WTC11 (cell line): ENCODE results near the gene SRRM5. TPM values are rescaled to one million over a fixed set of nuclear protein-coding genes. Genes with fewer than 3 reads are reported as not detected.

Source experiments
- ATAC-seq: fragments of 200-7000 bp; cut with Tn5 transposase; 2 replicates; pipeline ENCODE4 v1.10.0; 2021; ENCODE audit warnings: mild to moderate bottlenecking, moderate library complexity
- CTCF ChIA-PET: fragments of 300-600 bp; sonication (Branson Sonifier 250); formaldehyde crosslinking; loops from one replicate; lab custom pipeline; 2021; ENCODE audit warnings: antibody characterized with exemption; lab: Charles Lee
- POLR2A ChIA-PET: fragments of 350-600 bp; sonication (Branson Sonifier 250); formaldehyde crosslinking; loops from one replicate; lab custom pipeline; 2021; ENCODE audit warnings: antibody characterized with exemption; lab: Charles Lee
- DNase-seq: peaks from one replicate; pipeline ENCODE4 v3.0.0; 2021; ENCODE audit warnings: low spot score
- H3K27ac Mint-ChIP-seq: 2 replicates; pipeline ENCODE4 v1.8.0; 2021; ENCODE audit warnings: mixed read lengths
- H3K27me3 Mint-ChIP-seq: 2 replicates; pipeline ENCODE4 v1.8.0; 2021; ENCODE audit warnings: low read depth, mild to moderate bottlenecking, moderate library complexity, mixed read lengths
- H3K36me3 Mint-ChIP-seq: 2 replicates; pipeline ENCODE4 v1.8.0; 2021; ENCODE audit warnings: mixed read lengths
- H3K4me1 Mint-ChIP-seq: 2 replicates; pipeline ENCODE4 v1.8.0; 2022; ENCODE audit warnings: mixed read lengths
- H3K4me3 Mint-ChIP-seq: 2 replicates; pipeline ENCODE4 v1.8.0; 2021; ENCODE audit warnings: mild to moderate bottlenecking, moderate library complexity, mixed read lengths
- H3K9me3 Mint-ChIP-seq: 2 replicates; pipeline ENCODE4 v1.8.0; 2021; ENCODE audit warnings: mixed read lengths
- AR ChIP-seq: fragments of 250-450 bp; sonication (Bioruptor Pico); IDR thresholded peaks from 2 replicates; pipeline ENCODE4 v1.9.0; 2021; ENCODE audit warnings: mild to moderate bottlenecking
- ATF2 ChIP-seq: sonication (generic); formaldehyde crosslinking; IDR thresholded peaks from 2 replicates; pipeline ENCODE4 v1.8.1; 2022; ENCODE audit warnings: low read depth, missing genetic modification reagents, borderline replicate concordance
- CBFB ChIP-seq: sonication (generic); formaldehyde crosslinking; IDR thresholded peaks from 2 replicates; pipeline ENCODE4 v1.8.1; 2022; ENCODE audit warnings: mild to moderate bottlenecking, low read depth, missing genetic modification reagents
- EMX1 ChIP-seq: fragments of 250-450 bp; sonication (Bioruptor Pico); IDR thresholded peaks from 2 replicates; pipeline ENCODE4 v1.8.0; 2021; ENCODE audit warnings: mild to moderate bottlenecking
- GTF2I ChIP-seq: fragments of 250-450 bp; sonication (Bioruptor Pico); conservative IDR thresholded peaks from 2 replicates; pipeline ENCODE4 v1.4.0; 2021; ENCODE audit warnings: mild to moderate bottlenecking
- IRF1 ChIP-seq: sonication (generic); formaldehyde crosslinking; IDR thresholded peaks from 2 replicates; pipeline ENCODE4 v1.8.0; 2023; ENCODE audit warnings: missing genetic modification reagents
- JUN ChIP-seq: sonication (generic); formaldehyde crosslinking; IDR thresholded peaks from 2 replicates; pipeline ENCODE4 v1.8.0; 2023; ENCODE audit warnings: mild to moderate bottlenecking, missing genetic modification reagents
- KAT7 ChIP-seq: sonication (generic); formaldehyde crosslinking; IDR thresholded peaks from 2 replicates; pipeline ENCODE4 v1.8.1; 2023; ENCODE audit warnings: missing genetic modification reagents, mild to moderate bottlenecking, borderline replicate concordance
- NFATC4 ChIP-seq: fragments of 250-450 bp; sonication (Bioruptor Pico); IDR thresholded peaks from 2 replicates; pipeline ENCODE4 v1.9.0; 2021; ENCODE audit warnings: mild to moderate bottlenecking
- NFE2L1 ChIP-seq: sonication (generic); formaldehyde crosslinking; IDR thresholded peaks from 2 replicates; pipeline ENCODE4 v1.8.1; 2023; ENCODE audit warnings: missing genetic modification reagents
- PRDM15 ChIP-seq: sonication (generic); formaldehyde crosslinking; IDR thresholded peaks from 2 replicates; pipeline ENCODE4 v1.8.0; 2022; ENCODE audit warnings: missing genetic modification reagents
- SMAD4 ChIP-seq: sonication (generic); formaldehyde crosslinking; IDR thresholded peaks from 2 replicates; pipeline ENCODE4 v1.8.0; 2022; ENCODE audit warnings: mild to moderate bottlenecking, missing genetic modification reagents
- TEAD4 ChIP-seq: sonication (generic); formaldehyde crosslinking; IDR thresholded peaks from 2 replicates; pipeline ENCODE4 v1.8.0; 2022; ENCODE audit warnings: mild to moderate bottlenecking, missing genetic modification reagents
- ZNF138 ChIP-seq: sonication (generic); formaldehyde crosslinking; conservative IDR thresholded peaks from 2 replicates; pipeline ENCODE4 v1.8.1; 2022; ENCODE audit warnings: mild to moderate bottlenecking, moderate library complexity, missing genetic modification reagents
- ZNF281 ChIP-seq: sonication (generic); formaldehyde crosslinking; IDR thresholded peaks from 2 replicates; pipeline ENCODE4 v1.8.0; 2023; ENCODE audit warnings: mild to moderate bottlenecking, missing genetic modification reagents
- ZNF396 ChIP-seq: fragments of 250-450 bp; sonication (Bioruptor Pico); IDR thresholded peaks from 2 replicates; pipeline ENCODE4 v1.8.0; 2021; ENCODE audit warnings: mild to moderate bottlenecking, moderate library complexity, borderline replicate concordance
- ZNF423 ChIP-seq: fragments of 250-450 bp; sonication (Bioruptor Pico); IDR thresholded peaks from 2 replicates; pipeline ENCODE4 v2.1.2; 2022; ENCODE audit warnings: mild to moderate bottlenecking, moderate library complexity
- ZNF532 ChIP-seq: fragments of 250-450 bp; sonication (Bioruptor Pico); IDR thresholded peaks from 2 replicates; pipeline ENCODE4 v1.9.0; 2021; ENCODE audit warnings: mild to moderate bottlenecking, borderline replicate concordance
- total RNA-seq: library from RNA; stranded (reverse); gene quantifications from 3 replicates; pipeline ENCODE4 v1.2.3, GENCODE V29; 2021

Gene SRRM5
- total RNA-seq, 1 experiment from 2014 or later = 0.42 TPM

GRCh38 chr19:43625918-43626579, 14.2 kb downstream of the SRRM5 start (continued):
- no peak for TF ChIP-seq ZNF532 (CRISPR knock-in tag)
- TF ChIP-seq KAT7 = no peak

GRCh38 chr19:43626838-43627237, 14.9 kb downstream of the SRRM5 start:
- no peak overlapping the region for H3K27ac Mint-ChIP-seq
- H3K36me3 Mint-ChIP-seq = no peaks in the 10 kb centered on the region
- H3K27me3 Mint-ChIP-seq = peaks cover 43% of the 10 kb centered on the region
- ChIA-PET CTCF (interaction anchor here (0.7 to 3.6 kb wide), 13 partner anchors 9 to 1156 kb away, joined by 3 to 18 read pairs (median 5); partner anchors contain the start of genes IRGQ, ZNF575 and ZNF576), POLR2A (interaction anchor here (0.6 kb wide), 1 partner anchor 108 kb away, joined by 3 read pairs; no protein-coding TSS in a partner anchor)
- no peak overlapping the region for H3K4me3 Mint-ChIP-seq
- ATAC-seq (no peak), DNase-seq (no peak)
- peaks cover 15% of the 10 kb centered on the region for H3K4me1 Mint-ChIP-seq
- H3K9me3 Mint-ChIP-seq = no peaks in the 10 kb centered on the region
- TF ChIP-seq ZNF281 (CRISPR knock-in tag) (no peak), ATF2 (no peak), EMX1 (CRISPR knock-in tag) (no peak), SMAD4 (CRISPR knock-in tag) (no peak), PRDM15 (CRISPR knock-in tag) (no peak), TEAD4 (CRISPR knock-in tag) (no peak), CBFB (CRISPR knock-in tag) (no peak), NFATC4 (no peak), ZNF396 (no peak), JUN (CRISPR knock-in tag) (no peak), AR (CRISPR knock-in tag) (no peak), ZNF423 (no peak), ZNF138 (CRISPR knock-in tag) (no peak), GTF2I (CRISPR knock-in tag) (no peak), IRF1 (CRISPR knock-in tag) (no peak), NFE2L1 (CRISPR knock-in tag) (no peak)
